GM19025 (cell line): ENCODE measurements around the gene SPDYE17.
"Not testable (repeated sequence)": the region's sequence is repeated elsewhere in the genome, so short reads cannot be mapped to it uniquely, and the experiment has no call there.

ENCODE experiments used
- ATAC-seq: cut with Tn5 transposase; IDR thresholded peaks from one replicate; pipeline ENCODE4 v1.9.1; 2021; ENCODE audit warnings: mild to moderate bottlenecking, low read depth, moderate library complexity; ENCODE audit not compliant: unreplicated experiment

SPDYE17 gene

GRCh38 chr7:76974793-76975579 is 57.2 kb downstream of the SPDYE17 start:
- not testable (repeated sequence) for ATAC-seq

- ATAC-seq: not testable (repeated sequence)
Observed at GRCh38 chr7:76974336-76974735, 57.8 kb downstream of the SPDYE17 start.

GRCh38 chr7:76972391-76972790 is 59.8 kb downstream of the SPDYE17 start:
- ATAC-seq: not testable (repeated sequence)
